HEK293 (cell line): ENCODE data around the gene SEC16A.

ENCODE experiments used
- CTCF ChIA-PET: fragments of 350-600 bp; formaldehyde crosslinking; extraction: SDS; loops from one replicate; lab custom pipeline; 2021; ENCODE audit warnings: antibody characterized with exemption; lab: Yijun Ruan, JAX
- POLR2A ChIA-PET: fragments of 300-600 bp; formaldehyde crosslinking; extraction: SDS; loops from one replicate; lab custom pipeline; 2020; ENCODE audit warnings: antibody characterized with exemption, inconsistent platforms; lab: Yijun Ruan, JAX
- H3K27ac ChIP-seq: fragments of 200-500 bp; sonication (Bioruptor generic); 2 replicates; pipeline ENCODE4 v1.5.1; 2014; ENCODE audit warnings: low read depth, low read length, control low read depth, inconsistent platforms; ENCODE audit errors: extremely low read depth
- H3K36me3 ChIP-seq, 2 experiments: fragments of 200-500 bp in 1 of 2; sonication (Bioruptor generic) in 1 of 2; 1 replicate in 1 of 2; 2 replicates in 1 of 2; pipeline ENCODE4 v1.5.1; 2014 to 2017; ENCODE audit warnings: inconsistent platforms in 2 of 2, low read length in 2 of 2; ENCODE audit not compliant: control insufficient read depth in 2 of 2, insufficient read depth in 1 of 2
- H3K4me1 ChIP-seq: fragments of 200-500 bp; sonication (Bioruptor generic); 2 replicates; pipeline ENCODE4 v1.5.1; 2014; ENCODE audit warnings: mild to moderate bottlenecking, low read length, inconsistent platforms; ENCODE audit not compliant: control insufficient read depth, insufficient read depth
- H3K4me3 ChIP-seq: 2 replicates; pipeline ENCODE4 v1.5.1; 2011; ENCODE audit warnings: low read depth, mild to moderate bottlenecking, control low read depth, low read length, moderate library complexity
- H3K9me3 ChIP-seq: fragments of 200-500 bp; sonication (Bioruptor generic); 2 replicates; pipeline ENCODE4 v1.5.1; 2014; ENCODE audit warnings: low read depth, low read length, inconsistent platforms; ENCODE audit not compliant: control insufficient read depth, insufficient read depth
- BCL11A ChIP-seq: fragments of 450-650 bp; formaldehyde crosslinking; IDR thresholded peaks from 2 replicates; pipeline ENCODE4 v1.5.1; 2016; ENCODE audit warnings: low read depth, missing biosample characterization, missing genetic modification characterization
- TCF7L2 ChIP-seq: IDR thresholded peaks from 2 replicates; pipeline ENCODE4 v1.6.1; 2011; ENCODE audit warnings: low read depth, mild to moderate bottlenecking, inconsistent platforms, low read length, moderate library complexity, borderline replicate concordance
- ZBTB8A ChIP-seq: fragments of 450-650 bp; formaldehyde crosslinking; IDR thresholded peaks from 2 replicates; pipeline ENCODE4 v1.5.1; 2016; ENCODE audit warnings: missing biosample characterization, missing genetic modification characterization
- ZNF112 ChIP-seq: fragments of 450-650 bp; formaldehyde crosslinking; IDR thresholded peaks from 2 replicates; pipeline ENCODE4 v1.5.0; 2017; ENCODE audit warnings: missing biosample characterization, missing genetic modification characterization
- ZNF138 ChIP-seq: fragments of 450-650 bp; formaldehyde crosslinking; IDR thresholded peaks from 2 replicates; pipeline ENCODE4 v1.5.1; 2016; ENCODE audit warnings: missing biosample characterization, missing genetic modification characterization, borderline replicate concordance
- ZNF169 ChIP-seq: fragments of 450-650 bp; formaldehyde crosslinking; IDR thresholded peaks from 2 replicates; pipeline ENCODE4 v1.5.1; 2016; ENCODE audit warnings: missing biosample characterization, missing genetic modification characterization
- ZNF19 ChIP-seq: fragments of 450-650 bp; formaldehyde crosslinking; IDR thresholded peaks from 2 replicates; pipeline ENCODE4; 2016; ENCODE audit warnings: missing biosample characterization, missing genetic modification characterization, low read depth
- ZNF302 ChIP-seq: fragments of 450-650 bp; formaldehyde crosslinking; IDR thresholded peaks from 2 replicates; pipeline ENCODE4 v1.5.1; 2016; ENCODE audit warnings: missing biosample characterization, missing genetic modification characterization, low read depth
- ZNF391 ChIP-seq: fragments of 450-650 bp; formaldehyde crosslinking; IDR thresholded peaks from 2 replicates; pipeline ENCODE4 v1.5.1; 2016; ENCODE audit warnings: low read depth, missing biosample characterization, missing genetic modification characterization, borderline replicate concordance
- ZNF426 ChIP-seq: fragments of 450-650 bp; formaldehyde crosslinking; IDR thresholded peaks from 2 replicates; pipeline ENCODE4 v1.5.1; 2017; ENCODE audit warnings: missing biosample characterization, missing genetic modification characterization, mild to moderate bottlenecking, inconsistent platforms, moderate library complexity
- ZNF521 ChIP-seq: fragments of 450-650 bp; formaldehyde crosslinking; IDR thresholded peaks from 2 replicates; pipeline ENCODE4 v1.5.1; 2017; ENCODE audit warnings: missing biosample characterization, mild to moderate bottlenecking, missing genetic modification characterization
- ZNF571 ChIP-seq: fragments of 450-650 bp; formaldehyde crosslinking; IDR thresholded peaks from 2 replicates; pipeline ENCODE4 v1.5.0; 2017; ENCODE audit warnings: missing biosample characterization, missing genetic modification characterization
- ZNF747 ChIP-seq: fragments of 450-650 bp; formaldehyde crosslinking; IDR thresholded peaks from 2 replicates; pipeline ENCODE4 v1.5.1; 2016; ENCODE audit warnings: missing biosample characterization, missing genetic modification characterization
- ZNF792 ChIP-seq: fragments of 450-650 bp; formaldehyde crosslinking; IDR thresholded peaks from 2 replicates; pipeline ENCODE4 v1.5.1; 2016; ENCODE audit warnings: missing biosample characterization, missing genetic modification characterization
- TF ChIP-seq, protein P1 (sequence below): fragments of 450-650 bp; formaldehyde crosslinking; IDR thresholded peaks from 2 replicates; pipeline ENCODE4 v1.5.1; 2016; ENCODE audit warnings: missing biosample characterization, missing genetic modification characterization
- TF ChIP-seq, protein P2 (sequence below): fragments of 450-650 bp; formaldehyde crosslinking; IDR thresholded peaks from 2 replicates; pipeline ENCODE4 v1.5.1; 2017; ENCODE audit warnings: missing biosample characterization, missing genetic modification characterization
- TF ChIP-seq, protein P3 (sequence below): fragments of 450-650 bp; formaldehyde crosslinking; IDR thresholded peaks from 2 replicates; pipeline ENCODE4 v1.5.1; 2016; ENCODE audit warnings: missing biosample characterization, missing genetic modification characterization
- TF ChIP-seq, protein P4 (sequence below): fragments of 450-650 bp; formaldehyde crosslinking; IDR thresholded peaks from 2 replicates; pipeline ENCODE4 v1.5.1; 2016; ENCODE audit warnings: missing biosample characterization, missing genetic modification characterization

Gene SEC16A

DNA sequence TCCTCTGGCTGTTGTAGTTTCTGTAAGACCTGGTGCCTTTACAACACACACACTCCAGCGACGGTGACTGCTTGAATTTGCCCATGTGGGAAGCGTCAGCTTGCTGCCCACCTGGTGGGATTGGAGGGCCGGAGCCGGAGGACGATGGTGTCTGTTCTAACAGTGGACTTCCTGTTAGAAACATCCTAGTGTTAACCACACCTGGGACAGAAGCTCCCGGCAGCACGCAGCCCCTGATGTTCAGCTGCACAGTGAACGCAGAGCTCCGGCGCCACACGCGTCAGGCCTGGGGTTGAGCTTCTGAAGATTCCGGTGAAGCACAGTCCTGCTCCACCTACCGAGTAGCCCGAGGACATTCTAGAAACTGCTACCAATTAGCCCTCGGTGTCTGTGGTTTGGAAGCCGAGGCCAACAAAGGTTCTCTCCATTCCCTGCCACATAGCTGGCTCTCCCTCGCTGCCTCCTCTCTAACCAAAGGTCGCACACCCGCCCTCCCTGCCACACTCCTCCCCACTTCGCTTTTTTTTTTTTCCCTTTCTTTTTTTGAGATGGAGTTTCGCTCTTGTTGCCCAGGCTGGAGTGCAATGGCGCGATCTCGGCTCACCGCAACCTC lies 58.0 kb downstream of the SEC16A start:
- Histone ChIP-seq H3K36me3 (peaks cover 7 to 64% of the 10 kb centered on the region in 2 experiments; a peak in 2 of 3 replicates), H3K4me3 (no peak overlapping the region), H3K27ac (no peak overlapping the region), H3K9me3 (no peaks in the 10 kb centered on the region), H3K4me1 (no peaks in the 10 kb centered on the region)
- no peak for TF ChIP-seq ZNF747 (tag by site-specific recombination)
- no peak for TF ChIP-seq ZNF426 (tag by site-specific recombination)
- TF ChIP-seq, protein P1, sequence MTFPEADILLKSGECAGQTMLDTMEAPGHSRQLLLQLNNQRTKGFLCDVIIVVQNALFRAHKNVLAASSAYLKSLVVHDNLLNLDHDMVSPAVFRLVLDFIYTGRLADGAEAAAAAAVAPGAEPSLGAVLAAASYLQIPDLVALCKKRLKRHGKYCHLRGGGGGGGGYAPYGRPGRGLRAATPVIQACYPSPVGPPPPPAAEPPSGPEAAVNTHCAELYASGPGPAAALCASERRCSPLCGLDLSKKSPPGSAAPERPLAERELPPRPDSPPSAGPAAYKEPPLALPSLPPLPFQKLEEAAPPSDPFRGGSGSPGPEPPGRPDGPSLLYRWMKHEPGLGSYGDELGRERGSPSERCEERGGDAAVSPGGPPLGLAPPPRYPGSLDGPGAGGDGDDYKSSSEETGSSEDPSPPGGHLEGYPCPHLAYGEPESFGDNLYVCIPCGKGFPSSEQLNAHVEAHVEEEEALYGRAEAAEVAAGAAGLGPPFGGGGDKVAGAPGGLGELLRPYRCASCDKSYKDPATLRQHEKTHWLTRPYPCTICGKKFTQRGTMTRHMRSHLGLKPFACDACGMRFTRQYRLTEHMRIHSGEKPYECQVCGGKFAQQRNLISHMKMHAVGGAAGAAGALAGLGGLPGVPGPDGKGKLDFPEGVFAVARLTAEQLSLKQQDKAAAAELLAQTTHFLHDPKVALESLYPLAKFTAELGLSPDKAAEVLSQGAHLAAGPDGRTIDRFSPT (tag by site-specific recombination) = no peak
- TF ChIP-seq, protein P2, sequence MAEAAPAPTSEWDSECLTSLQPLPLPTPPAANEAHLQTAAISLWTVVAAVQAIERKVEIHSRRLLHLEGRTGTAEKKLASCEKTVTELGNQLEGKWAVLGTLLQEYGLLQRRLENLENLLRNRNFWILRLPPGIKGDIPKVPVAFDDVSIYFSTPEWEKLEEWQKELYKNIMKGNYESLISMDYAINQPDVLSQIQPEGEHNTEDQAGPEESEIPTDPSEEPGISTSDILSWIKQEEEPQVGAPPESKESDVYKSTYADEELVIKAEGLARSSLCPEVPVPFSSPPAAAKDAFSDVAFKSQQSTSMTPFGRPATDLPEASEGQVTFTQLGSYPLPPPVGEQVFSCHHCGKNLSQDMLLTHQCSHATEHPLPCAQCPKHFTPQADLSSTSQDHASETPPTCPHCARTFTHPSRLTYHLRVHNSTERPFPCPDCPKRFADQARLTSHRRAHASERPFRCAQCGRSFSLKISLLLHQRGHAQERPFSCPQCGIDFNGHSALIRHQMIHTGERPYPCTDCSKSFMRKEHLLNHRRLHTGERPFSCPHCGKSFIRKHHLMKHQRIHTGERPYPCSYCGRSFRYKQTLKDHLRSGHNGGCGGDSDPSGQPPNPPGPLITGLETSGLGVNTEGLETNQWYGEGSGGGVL (tag by site-specific recombination) = no peak
- no peak for TF ChIP-seq ZBTB8A
- no peak for TF ChIP-seq BCL11A (tag by site-specific recombination)
- no peak for TF ChIP-seq ZNF302
- TF ChIP-seq ZNF521 (tag by site-specific recombination) = no peak
- TF ChIP-seq ZNF19 = no peak
- TF ChIP-seq TCF7L2 = no peak
- no peak for TF ChIP-seq ZNF571
- TF ChIP-seq ZNF112 (tag by site-specific recombination) = no peak
- TF ChIP-seq, protein P3, sequence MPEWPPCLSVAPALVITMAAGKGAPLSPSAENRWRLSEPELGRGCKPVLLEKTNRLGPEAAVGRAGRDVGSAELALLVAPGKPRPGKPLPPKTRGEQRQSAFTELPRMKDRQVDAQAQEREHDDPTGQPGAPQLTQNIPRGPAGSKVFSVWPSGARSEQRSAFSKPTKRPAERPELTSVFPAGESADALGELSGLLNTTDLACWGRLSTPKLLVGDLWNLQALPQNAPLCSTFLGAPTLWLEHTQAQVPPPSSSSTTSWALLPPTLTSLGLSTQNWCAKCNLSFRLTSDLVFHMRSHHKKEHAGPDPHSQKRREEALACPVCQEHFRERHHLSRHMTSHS (tag by site-specific recombination) = no peak
- TF ChIP-seq, protein P4, sequence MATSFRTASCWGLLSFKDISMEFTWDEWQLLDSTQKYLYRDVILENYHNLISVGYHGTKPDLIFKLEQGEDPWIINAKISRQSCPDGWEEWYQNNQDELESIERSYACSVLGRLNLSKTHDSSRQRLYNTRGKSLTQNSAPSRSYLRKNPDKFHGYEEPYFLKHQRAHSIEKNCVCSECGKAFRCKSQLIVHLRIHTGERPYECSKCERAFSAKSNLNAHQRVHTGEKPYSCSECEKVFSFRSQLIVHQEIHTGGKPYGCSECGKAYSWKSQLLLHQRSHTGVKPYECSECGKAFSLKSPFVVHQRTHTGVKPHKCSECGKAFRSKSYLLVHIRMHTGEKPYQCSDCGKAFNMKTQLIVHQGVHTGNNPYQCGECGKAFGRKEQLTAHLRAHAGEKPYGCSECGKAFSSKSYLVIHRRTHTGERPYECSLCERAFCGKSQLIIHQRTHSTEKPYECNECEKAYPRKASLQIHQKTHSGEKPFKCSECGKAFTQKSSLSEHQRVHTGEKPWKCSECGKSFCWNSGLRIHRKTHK (tag by site-specific recombination) = no peak
- TF ChIP-seq ZNF169 (tag by site-specific recombination) = no peak
- no peak for TF ChIP-seq ZNF391 (tag by site-specific recombination)
- TF ChIP-seq ZNF138 (tag by site-specific recombination) = no peak
- no peak for TF ChIP-seq ZNF792 (tag by site-specific recombination)
- CTCF ChIA-PET = interaction anchor here (0.6 to 2.0 kb wide), 6 partner anchors 15 to 276 kb away, joined by 3 to 5 read pairs (median 4); partner anchors contain the start of genes DNLZ and INPP5E
- POLR2A ChIA-PET = interaction anchor here (0.7 to 2.5 kb wide), 9 partner anchors 9 to 305 kb away, joined by 3 to 15 read pairs (median 6); partner anchors contain the start of genes ENTR1 and PMPCA
